Stimulated activated CD4-positive, alpha-beta T cell treated with anti-CD3 and anti-CD28 coated beads, Interleukin-4, amount 100 ng/mL, for 48 hours (primary cell): Measurements from ENCODE around the gene PCYOX1L.

ENCODE experiments used
- DNase-seq, 2 donors: peaks; one replicate each; pipeline ENCODE4 v3.0.0-alpha.2; 2020; ENCODE audit warnings: low read depth in 2 of 2

Gene PCYOX1L

DNA sequence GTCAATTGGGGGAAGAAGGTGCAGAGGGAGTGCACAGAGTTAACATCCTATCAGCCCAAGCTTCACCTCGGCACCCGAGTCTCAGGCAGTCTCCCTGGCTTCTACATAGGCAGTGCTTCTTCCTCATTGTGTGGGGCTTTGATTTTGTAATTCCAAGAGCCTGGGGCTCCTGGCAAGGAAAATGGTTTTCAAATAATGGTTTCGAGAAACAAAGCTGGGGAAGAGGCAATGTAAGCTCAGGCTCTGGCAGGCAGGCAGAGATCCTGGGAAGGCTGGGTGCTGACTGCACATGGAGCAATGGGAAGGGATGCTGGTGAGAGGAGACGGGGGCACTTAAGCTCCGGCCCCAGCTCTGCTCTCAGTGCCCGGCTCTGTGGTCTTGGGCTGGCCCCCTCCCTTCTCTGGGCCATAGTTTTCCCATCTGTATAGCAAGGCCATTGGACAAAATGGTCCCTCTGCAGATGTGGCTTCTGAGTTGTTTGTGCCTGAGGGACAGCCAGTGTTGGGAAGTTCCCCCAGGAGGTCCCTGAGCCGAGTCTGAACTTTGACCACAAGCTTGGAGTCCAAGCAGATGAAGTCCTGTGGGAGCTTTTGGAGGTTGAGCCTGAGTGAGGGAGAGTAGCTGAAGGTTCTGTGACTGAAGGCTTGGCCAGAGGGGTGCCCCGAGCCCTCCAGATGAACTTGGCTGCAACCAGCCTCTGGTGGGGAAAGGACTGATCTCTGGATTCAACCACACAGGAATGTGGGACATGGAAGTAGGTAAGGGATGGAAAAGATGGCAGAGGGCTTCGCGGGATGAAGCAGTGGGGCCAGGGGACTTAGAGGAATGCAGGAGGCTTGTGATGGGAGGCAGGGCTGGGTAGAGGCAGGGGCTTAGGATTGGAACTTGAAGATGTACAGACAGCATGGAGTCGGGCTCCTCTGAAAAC lies 49.7 kb downstream of the PCYOX1L start:
- DNase-seq, result no peak

DNA sequence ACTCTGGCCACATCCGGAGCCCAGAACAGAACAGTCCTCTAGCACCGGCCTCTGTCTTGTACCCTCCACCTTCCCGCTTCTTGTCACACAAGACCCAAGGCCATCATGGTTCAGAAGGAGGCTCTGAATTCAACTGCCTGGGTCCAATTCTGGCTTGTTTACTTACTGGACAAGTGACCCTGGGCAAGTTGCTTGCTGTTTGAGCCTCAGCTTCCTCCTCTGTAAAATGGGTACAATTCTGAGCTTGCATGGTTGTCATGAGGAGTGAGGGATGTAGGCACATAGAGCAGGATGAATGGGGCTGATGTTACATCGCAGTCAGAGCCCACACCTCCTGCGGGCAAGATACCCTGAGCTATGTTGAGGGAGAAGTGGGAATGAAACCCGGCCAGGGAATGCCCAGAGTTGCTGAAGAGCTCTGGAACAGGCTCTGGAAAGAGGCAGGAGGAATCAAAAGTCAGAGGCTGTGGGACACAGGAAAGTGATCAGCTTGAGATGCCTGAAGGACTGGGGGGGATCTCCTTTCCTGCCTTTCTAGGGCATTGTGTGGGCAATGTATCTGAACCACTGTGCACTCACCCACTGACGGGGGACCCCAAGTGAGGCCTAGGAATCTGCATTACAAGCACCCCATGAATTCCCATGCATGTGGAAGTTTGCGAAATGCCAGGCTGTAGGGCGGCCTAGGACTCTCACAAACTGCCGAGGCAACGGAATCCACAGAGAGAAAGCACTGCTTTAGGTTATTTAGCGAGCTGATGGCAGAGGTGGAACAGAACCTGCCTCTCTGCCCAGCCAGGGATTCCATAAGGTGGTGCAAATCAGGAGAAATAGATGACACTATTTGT lies 50.6 kb downstream of the PCYOX1L start:
- DNase-seq, result no peak

DNA sequence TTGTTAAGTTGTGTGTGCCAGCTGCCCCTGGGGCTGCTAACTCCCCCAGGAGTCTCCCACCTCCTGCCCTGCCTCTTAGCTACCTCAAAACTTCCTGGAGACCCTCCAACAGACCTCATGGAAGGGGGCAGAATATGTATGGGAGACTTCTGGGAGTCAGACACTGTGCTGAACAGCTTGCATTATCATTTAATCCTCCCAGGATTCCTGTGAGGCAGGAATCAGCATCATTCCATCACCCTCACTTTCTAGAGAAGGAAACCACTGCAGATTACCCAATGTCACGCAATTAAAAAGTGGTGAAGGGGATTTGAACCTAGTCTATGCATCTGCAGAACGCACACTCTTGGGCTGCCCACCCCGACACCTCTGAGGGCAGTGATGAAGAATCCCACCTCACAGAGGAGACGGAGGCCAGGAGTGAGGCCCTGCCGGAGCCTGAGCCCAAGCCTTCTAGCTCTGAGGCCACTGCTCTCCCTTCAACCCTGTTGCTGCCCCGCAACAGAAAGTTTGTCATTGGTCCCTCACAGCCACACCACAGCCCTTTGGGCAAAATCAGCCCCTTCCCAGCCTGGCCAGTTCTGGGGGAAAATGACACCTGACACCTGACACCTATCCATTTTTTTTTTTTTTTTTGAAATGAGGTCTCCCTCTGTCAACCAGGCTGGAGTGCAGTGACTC lies 51.6 kb downstream of the PCYOX1L start:
- no peak for DNase-seq

DNA sequence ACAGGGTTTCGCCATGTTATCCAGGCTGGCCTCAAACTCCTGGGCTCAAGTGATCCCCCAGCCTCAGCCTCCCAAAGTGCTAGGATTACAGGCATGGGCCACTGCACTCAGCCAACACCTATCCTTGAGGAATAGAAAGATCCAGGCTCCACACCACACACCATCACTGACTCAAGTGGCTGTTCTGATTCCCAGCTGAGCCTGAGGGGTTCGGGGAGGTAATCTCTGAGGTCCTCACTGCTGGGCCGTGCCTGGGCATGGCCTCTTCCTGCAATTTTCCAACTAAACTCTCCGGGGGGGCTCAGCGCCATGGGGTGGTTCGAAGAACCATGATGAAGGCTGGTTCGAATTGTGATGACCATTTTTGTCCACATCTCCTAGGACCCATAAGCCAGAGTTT lies 52.2 kb downstream of the PCYOX1L start:
- no peak for DNase-seq

DNA sequence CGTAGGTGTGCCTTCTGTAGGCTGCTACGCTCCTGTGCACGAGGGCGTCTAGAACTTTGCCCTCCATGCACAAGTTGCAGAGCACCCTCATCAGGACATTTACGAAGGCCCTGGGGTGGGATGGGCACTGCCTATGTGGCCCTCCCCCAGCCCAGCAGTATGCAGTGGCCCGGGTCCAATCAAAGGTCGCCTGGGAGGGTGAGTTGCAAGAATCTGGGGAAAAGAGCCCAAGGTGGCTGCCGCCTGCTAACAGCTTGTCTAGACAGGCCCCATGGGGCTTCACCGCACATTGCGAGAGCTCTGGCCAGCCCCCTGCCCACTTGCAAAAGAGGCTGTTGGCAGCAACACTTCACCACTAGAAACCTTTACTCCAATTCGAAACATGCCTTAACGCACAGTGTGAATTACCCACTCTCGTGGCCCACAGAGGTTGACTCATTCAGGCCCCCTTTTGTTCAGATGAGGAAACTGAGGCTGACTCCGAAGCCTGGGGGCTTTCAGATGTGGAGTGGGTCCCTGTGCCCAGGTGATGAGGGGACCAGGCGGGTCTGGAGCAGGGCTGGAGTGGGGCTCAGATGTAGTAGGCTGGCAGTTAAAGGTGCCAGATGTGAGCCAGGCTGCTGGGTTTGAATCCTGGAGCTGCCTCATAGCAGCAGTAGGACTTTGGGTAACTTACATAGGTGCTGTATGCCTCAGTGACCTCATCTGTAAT lies 53.0 kb downstream of the PCYOX1L start:
- DNase-seq, result no peak

DNA sequence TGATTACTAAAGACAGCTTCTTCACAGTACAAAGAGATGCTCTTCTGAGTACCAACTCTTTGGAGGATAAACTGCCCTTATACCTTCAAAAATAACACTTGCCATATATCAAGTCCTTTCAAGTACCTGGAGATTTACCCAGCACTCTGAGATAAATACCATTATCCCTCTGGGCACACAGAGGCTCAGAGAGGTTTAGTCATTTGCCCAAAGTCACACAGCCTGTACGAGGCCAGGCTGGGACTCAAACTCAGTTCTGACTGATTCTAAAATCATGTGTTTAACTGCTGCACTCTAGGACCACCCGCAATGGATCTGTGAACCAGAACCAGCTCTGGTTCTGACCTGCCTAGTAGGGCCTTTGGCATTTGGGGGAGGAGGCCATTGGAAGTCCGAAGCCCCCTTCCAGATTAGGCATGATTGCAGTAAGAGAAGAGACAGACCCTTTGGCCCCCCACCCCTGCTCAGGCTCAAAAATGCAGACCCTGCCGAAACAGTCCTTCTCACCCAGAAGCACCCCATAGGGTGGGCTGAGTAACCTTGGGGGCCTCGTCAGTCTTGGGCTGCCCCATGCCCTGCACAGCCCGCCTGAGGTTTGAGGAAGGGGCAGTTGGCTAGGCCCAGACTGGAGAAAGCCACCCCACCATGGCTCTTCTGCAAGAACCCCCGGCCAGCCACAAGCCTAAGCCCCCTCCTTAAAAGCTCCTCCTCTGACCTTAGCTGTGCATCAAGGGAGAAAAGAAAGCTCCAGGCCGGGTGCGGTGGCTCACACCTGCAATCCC lies 54.1 kb downstream of the PCYOX1L start:
- DNase-seq, result no peak

DNA sequence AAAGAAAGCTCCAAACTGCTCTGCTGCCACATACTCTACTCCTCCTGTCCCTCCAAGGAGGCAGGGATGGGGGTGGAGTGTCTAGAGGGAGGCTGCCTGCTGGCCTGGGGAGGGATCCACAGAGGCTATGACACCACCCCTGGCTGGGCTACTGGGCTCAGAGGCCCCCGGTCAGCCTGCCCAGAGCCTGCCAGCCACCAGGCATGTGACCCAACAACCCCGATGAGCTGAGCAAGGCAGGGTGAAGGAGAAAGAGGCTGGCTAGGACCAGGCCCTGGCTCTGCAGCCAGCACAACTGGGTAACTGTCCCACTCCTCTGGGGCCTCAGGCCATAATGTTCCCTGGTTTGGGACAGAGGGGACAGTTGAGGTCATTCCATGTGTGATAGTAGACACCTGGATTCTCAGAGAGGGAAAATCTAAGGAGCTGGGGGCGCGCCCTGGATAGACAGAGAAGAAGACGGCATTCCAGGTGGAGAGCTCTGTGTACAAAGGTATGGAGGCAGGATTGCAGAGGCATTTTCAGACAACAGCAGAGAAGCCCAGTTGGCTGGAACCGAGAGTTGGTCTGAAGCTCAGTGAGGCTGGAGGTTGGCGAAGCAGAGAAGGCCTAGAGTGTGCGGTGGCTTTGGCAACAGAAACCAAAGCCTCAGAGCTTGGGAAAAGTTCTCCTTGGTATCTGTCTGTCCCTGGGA lies 55.1 kb downstream of the PCYOX1L start:
- DNase-seq, result no peak

DNA sequence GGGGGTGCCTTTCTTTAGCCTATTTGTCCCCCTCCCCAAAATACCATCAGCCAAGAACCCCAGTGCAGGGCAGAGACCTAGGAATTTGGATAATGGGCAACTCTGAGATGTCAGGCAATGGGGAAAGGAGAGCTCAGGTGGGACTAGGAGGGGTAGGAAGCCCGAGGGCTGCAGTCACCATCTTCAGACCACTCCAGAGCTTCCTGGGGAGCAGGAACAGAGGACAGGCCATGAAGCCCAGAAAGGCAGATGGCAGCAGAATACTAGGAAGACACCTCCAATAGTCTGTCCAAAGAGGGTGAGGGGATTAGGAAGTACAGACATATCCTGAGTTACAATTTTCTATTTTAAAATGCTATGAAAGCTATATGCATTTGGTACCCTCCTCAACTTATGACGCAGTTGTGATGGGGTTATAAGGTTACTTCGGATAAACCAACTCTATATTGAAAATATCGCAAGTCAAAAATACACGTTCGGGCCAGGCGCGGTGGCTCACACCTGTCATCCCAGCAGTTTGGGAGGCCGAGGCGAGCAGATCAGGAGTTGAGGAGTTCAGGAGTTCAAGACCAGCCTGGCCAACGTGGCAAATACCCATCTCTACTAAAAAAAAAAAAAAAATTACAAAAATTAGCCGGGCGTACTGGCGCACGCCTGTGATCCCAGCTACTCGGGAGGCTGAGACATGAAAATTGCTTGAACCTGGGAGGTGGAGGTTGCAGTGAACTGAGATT lies 55.8 kb downstream of the PCYOX1L start:
- DNase-seq, result no peak

DNA sequence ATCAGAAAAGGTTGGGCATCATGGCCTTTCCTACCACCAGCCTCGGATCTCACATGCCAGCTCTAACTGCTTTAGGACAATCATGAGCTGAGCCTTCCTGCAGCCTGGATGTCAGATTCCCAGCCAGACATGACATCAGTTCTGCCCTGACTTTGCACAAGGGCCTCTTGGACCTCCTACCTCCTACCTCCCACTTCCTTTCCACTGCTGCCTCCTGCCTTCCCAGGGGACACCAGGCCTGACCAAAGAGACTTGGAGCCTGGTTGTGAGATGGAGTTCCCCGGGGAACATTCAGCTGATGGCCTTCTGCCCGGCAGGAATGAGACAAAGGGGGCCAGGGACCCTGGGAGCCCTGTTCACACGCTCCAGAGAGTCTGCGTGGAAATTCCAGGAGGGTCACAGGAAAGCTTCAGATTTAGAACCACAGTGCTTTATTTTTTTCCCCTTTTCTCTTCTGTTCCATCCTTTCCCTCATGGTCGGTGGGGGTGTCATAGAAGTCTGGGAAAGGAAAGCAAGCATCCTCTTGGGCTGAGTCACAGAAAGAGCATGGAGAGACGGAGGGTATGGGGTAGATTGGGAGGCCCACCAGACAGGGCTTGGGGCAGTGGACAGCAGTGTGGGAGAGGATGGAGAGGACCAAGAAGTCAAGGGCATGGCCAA lies 56.7 kb downstream of the PCYOX1L start:
- DNase-seq, result no peak

DNA sequence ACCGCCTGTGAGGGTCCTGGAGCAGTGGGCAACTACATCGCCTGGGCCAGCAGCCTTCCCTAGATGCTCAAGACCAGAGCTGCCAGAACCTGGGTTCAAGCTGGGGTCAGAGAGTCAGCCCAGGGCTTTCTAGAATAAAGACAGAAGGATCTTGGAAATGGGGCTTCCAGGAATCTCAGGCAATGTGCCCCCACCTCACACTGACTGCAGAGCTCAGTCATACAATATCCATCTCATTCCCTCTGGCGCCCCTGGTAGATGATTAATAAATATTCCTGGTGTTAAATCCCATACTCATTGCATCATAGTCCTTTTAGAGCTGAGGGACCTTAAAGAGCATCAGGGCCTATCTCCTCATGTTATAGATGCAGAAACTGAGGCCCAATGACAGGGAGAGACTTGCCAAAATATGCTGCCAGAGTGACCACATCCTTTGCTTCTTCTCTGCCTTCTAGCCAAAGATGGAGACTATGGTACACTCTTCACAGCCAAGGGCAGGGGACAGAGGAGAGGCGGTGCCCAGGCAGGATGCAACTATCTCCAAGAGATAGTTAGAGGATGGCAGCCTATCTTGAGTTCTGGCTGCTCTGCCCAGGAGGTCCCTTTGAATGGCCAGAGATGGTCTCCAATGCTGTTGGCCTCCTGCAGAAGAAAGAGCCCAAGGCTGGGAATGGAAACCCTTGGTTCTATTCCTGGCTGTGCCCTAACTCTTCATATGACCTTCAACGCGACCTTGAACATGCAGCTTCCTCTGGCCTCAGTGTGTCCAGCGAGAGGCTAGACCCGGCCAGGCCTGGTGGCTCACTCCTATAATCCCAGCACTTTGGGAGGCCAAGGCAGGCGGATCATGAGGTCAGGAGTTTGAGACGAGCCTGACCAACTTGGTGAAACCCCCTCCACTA lies 57.5 kb downstream of the PCYOX1L start:
- no peak for DNase-seq

DNA sequence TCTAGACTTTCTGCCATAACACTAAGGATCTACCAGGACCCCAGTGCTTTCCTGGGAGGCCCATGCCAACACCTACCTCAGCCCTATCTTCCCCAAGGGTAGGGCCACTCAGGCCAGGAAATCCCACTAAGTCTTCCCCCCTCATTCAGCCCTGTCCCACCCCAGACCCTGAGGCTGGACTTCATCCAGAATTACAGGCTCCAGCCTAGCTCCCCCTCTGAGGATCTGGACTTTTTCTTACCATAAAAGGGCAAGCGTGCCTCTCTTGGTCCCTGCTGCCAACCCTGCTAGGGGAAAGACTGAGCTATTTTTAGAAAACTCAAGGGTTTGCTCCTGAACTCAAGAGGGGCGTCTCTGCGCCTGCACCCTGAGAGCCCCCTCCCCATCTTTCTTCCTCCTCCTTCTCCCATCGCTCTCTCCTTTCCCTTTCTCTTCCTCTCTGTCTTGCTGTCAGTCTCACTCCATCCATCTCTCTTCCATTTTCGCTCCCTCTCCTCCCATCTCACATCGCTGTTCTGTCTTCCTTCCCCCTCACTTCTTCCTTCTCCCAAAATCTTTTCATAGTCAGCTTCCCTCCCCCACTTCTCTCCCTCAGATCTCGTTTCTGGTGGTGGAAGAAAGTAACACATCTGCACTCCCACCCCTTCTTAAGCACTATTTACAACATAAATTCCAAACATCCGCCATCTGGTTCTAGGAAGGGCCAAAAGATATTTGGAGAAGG lies 59.3 kb downstream of the PCYOX1L start:
- no peak for DNase-seq

DNA sequence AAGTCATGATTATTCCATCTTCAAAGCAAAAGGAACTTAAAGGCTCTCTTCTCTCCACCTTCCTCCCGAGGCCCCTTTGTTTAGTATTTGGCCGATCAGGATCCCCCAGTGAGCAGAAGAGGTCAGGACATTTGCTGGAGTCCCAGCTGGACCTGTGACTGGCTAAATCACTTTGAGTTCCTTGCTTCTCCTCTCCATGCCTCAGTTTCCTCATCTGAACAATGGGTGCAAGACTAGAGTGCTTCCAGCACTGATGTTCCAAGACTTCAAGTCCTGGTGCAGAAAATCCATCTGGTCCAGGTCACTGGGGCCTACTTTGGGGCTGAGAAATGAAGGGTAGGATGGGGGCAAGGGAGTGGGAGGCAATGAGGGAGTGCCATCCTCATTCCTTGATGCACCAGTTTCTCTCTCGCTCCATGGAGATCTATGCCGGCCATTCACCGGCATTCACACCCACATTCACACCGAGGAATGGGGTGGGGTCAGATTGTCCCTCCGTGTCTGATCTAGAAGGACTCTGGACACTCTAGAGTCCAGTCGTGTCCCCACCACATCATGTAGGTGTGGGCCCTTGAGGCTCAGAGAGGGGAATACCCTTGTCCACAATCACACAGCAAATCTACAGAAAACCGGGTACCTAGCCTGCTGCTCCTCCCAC lies 60.0 kb downstream of the PCYOX1L start:
- no peak for DNase-seq

DNA sequence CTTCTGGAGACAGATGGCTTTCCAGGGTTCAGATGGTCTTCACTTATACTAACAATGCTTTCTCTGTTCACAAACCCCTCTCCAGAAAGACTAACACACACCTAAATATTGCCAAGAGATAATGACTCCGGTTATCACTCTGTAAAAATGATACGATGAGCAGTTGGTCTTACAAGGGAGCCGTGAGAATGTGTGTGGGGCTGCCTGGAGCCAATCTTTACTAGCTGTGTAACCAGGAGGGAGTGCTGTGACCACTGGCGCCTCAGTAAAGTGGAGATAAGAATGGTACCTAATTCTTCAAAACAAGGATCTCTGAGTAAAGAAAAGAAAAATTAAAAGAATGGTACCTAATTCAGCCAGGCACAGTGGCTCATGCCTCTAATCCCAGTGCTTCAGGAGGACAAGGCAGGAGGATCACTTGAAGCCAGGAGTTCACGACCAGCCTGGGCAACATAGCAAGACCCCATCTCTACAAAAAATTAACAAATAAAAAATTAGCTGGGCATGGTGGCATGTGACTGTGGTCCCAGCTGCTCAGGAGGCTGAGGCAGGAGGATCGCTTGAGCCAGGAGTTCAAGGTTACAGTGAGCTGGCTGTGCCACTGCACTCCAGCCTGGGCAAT lies 61.2 kb downstream of the PCYOX1L start:
- no peak for DNase-seq
